ENCODE data around the gene HOXB3. TPM values are rescaled to one million over a fixed set of nuclear protein-coding genes. Genes with fewer than 3 reads are reported as not detected.

The HOXB3 gene
- total and polyA plus RNA-seq, 10 donors, result 3.6 to 23.1 (median 8.8) TPM

- peaks cover 0 to 10% (median 6%) of the 10 kb centered on the region in 6 donors for H3K4me1 ChIP-seq
- no peak overlapping the region for H3K4me3 ChIP-seq
- H3K9me3 ChIP-seq, result no peaks in the 10 kb centered on the region
- H3K36me3 ChIP-seq, result no peaks in the 10 kb centered on the region
- WGBS, 5 donors, result 83 to 91% (median 90%) methylated on average over 4 of the region's 4 CpGs
- no peak for DNase-seq
- TF ChIP-seq POLR2AphosphoS5 (IDR thresholded peaks at IDR 0.05), result no peak
- intact Hi-C loops (cut with DNase I; ENCODE audit: low total_unique reads), result no loop called here
- peaks cover 0 to 26% (median 0%) of the 10 kb centered on the region in 7 donors for H3K27me3 ChIP-seq (replicated peaks in 1 of 7)
- H3K27ac ChIP-seq, result no peak overlapping the region
Measured at GRCh38 chr17:48502901-48503300, 87.1 kb downstream of the HOXB3 start.

GRCh38 chr17:48502312-48502711 lies 87.7 kb downstream of the HOXB3 start:
- Histone ChIP-seq H3K36me3 (no peaks in the 10 kb centered on the region), H3K27me3 (replicated peaks in 1 of 7) (peaks cover 0 to 22% (median 0%) of the 10 kb centered on the region in 7 donors), H3K4me3 (no peak overlapping the region), H3K9me3 (no peaks in the 10 kb centered on the region), H3K27ac (no peak overlapping the region), H3K4me1 (peaks cover 0 to 10% (median 6%) of the 10 kb centered on the region in 6 donors)
- intact Hi-C loops (cut with DNase I; ENCODE audit: low total_unique reads), result no loop called here
- no peak for DNase-seq
- 71 to 100% (median 90%) methylated on average over 2 of the region's 2 CpGs for WGBS, 5 donors
- TF ChIP-seq POLR2A (IDR thresholded peaks at IDR 0.05) (no peak), CTCF (IDR thresholded peaks at IDR 0.05 in 8 of 11, conservative IDR thresholded peaks at IDR 0.05 in 3 of 11) (no peak), POLR2AphosphoS5 (IDR thresholded peaks at IDR 0.05) (no peak)

GRCh38 chr17:48500435-48501426 lies 89.3 kb downstream of the HOXB3 start:
- WGBS, 5 donors, result 72 to 86% (median 75%) methylated on average over 12 of the region's 12 CpGs
- no peak for TF ChIP-seq POLR2A (IDR thresholded peaks at IDR 0.05)
- no peak for TF ChIP-seq CTCF (IDR thresholded peaks at IDR 0.05 in 8 of 11, conservative IDR thresholded peaks at IDR 0.05 in 3 of 11)
- TF ChIP-seq POLR2AphosphoS5 (IDR thresholded peaks at IDR 0.05), result no peak
- intact Hi-C loops (cut with DNase I; ENCODE audit: low total_unique reads), result no loop called here

GRCh38 chr17:48499735-48500434 lies 90.2 kb downstream of the HOXB3 start:
- H3K9me3 ChIP-seq, result no peaks in the 10 kb centered on the region
- no peak overlapping the region for H3K4me3 ChIP-seq
- H3K27me3 ChIP-seq (replicated peaks in 1 of 7), result peaks cover 0 to 29% (median 0%) of the 10 kb centered on the region in 7 donors
- 80 to 94% (median 85%) methylated on average over 5 of the region's 5 CpGs for WGBS, 5 donors
- intact Hi-C loops (cut with DNase I; ENCODE audit: low total_unique reads), result no loop called here
- no peaks in the 10 kb centered on the region for H3K36me3 ChIP-seq
- no peak overlapping the region for H3K27ac ChIP-seq
- TF ChIP-seq CTCF (IDR thresholded peaks at IDR 0.05 in 8 of 11, conservative IDR thresholded peaks at IDR 0.05 in 3 of 11) (no peak), POLR2AphosphoS5 (IDR thresholded peaks at IDR 0.05) (no peak), POLR2A (IDR thresholded peaks at IDR 0.05) (no peak)
- H3K4me1 ChIP-seq, result peaks cover 0 to 4% (median 0%) of the 10 kb centered on the region in 6 donors
- no peak for DNase-seq

More at GRCh38 chr17:48500435-48501426, 89.3 kb downstream of the HOXB3 start:
- Histone ChIP-seq H3K27ac (peak overlapping the region in 1 of 8 donors; percentile 7), H3K27me3 (replicated peaks in 1 of 7) (peaks cover 0 to 23% (median 0%) of the 10 kb centered on the region in 7 donors), H3K4me3 (no peak overlapping the region), H3K36me3 (no peaks in the 10 kb centered on the region), H3K9me3 (no peaks in the 10 kb centered on the region), H3K4me1 (peaks cover 0 to 5% (median 1%) of the 10 kb centered on the region in 6 donors)
- no peak for DNase-seq

All from spleen (tissue), 11 donors.